IMR-90 (cell line): ENCODE results near the gene TAS2R38. TPM values are rescaled to one million over a fixed set of nuclear protein-coding genes. Genes with fewer than 3 reads are reported as not detected.

ENCODE experiments used
- ATAC-seq: fragments of 200-7000 bp; cut with Tn5 transposase; 2 replicates; pipeline ENCODE4 v1.9.1; 2020; ENCODE audit warnings: low read depth, mild to moderate bottlenecking, moderate library complexity
- BruUV-seq: library from RNA; stranded (reverse); fragments of 400-500 nt; replicated peaks from 2 replicates; lab custom pipeline; 2021; lab: Mats Ljungman, UMichigan
- CTCF ChIA-PET: fragments of 300-600 bp; formaldehyde crosslinking; extraction: SDS; loops from one replicate; lab custom pipeline; 2021; ENCODE audit warnings: antibody characterized with exemption; lab: Yijun Ruan, JAX
- POLR2A ChIA-PET: fragments of 300-600 bp; sonication (Branson Sonifier 250); formaldehyde crosslinking; loops from one replicate; lab custom pipeline; 2022; ENCODE audit warnings: antibody characterized with exemption; ENCODE audit not compliant: unreplicated experiment; lab: Charles Lee
- DNase-seq: peaks from one replicate; pipeline ENCODE4 v3.0.0; 2013
- H2AFZ ChIP-seq: replicated peaks from 2 replicates; pipeline ENCODE3; 2013; ENCODE audit warnings: low read length, mild to moderate bottlenecking; ENCODE audit not compliant: poor library complexity
- H2AK5ac ChIP-seq: 2 replicates; pipeline ENCODE4 v1.6.1; 2013; ENCODE audit warnings: low read depth, low read length, inconsistent platforms
- H2AK9ac ChIP-seq: replicated peaks from 2 replicates; pipeline ENCODE3; 2013; ENCODE audit warnings: mild to moderate bottlenecking, low read depth, low read length, moderate library complexity; ENCODE audit not compliant: poor library complexity
- H2BK120ac ChIP-seq: 2 replicates; pipeline ENCODE4 v1.6.1; 2013; ENCODE audit warnings: low read depth, low read length, inconsistent platforms
- H2BK15ac ChIP-seq: 3 replicates; pipeline ENCODE4 v1.6.1; 2013; ENCODE audit warnings: low read depth, low read length, inconsistent platforms
- H2BK20ac ChIP-seq: 2 replicates; pipeline ENCODE4 v1.6.1; 2013; ENCODE audit warnings: low read depth, mild to moderate bottlenecking, inconsistent platforms, low read length, moderate library complexity
- H2BK5ac ChIP-seq: 2 replicates; pipeline ENCODE4 v1.6.1; 2013; ENCODE audit warnings: mild to moderate bottlenecking, low read depth, low read length, inconsistent platforms; ENCODE audit not compliant: poor library complexity, severe bottlenecking
- H3K14ac ChIP-seq: replicated peaks from 2 replicates; pipeline ENCODE4 v1.6.1; 2013; ENCODE audit warnings: low read depth, low read length, inconsistent platforms
- H3K18ac ChIP-seq: 2 replicates; pipeline ENCODE4 v1.6.1; 2013; ENCODE audit warnings: low read depth, low read length, control low read depth
- H3K23ac ChIP-seq: 2 replicates; pipeline ENCODE4 v1.6.1; 2013; ENCODE audit warnings: low read depth, low read length, inconsistent platforms
- H3K27ac ChIP-seq: 2 replicates; pipeline ENCODE4 v1.5.1; 2013; ENCODE audit warnings: mild to moderate bottlenecking, control low read depth, low read length; ENCODE audit not compliant: insufficient read depth
- H3K27me3 ChIP-seq: 2 replicates; pipeline ENCODE4 v1.6.1; 2013; ENCODE audit warnings: low read length; ENCODE audit not compliant: control insufficient read depth, insufficient read depth
- H3K36me3 ChIP-seq: 2 replicates; pipeline ENCODE4 v1.6.1; 2013; ENCODE audit warnings: low read length, mixed read lengths; ENCODE audit not compliant: control insufficient read depth, insufficient read depth
- H3K4ac ChIP-seq: 2 replicates; pipeline ENCODE4 v1.6.1; 2013; ENCODE audit warnings: low read depth, low read length, inconsistent platforms
- H3K4me1 ChIP-seq: 2 replicates; pipeline ENCODE4 v1.6.1; 2013; ENCODE audit warnings: low read length, mixed read lengths; ENCODE audit not compliant: control insufficient read depth, insufficient read depth
- H3K4me2 ChIP-seq: 2 replicates; pipeline ENCODE4 v1.6.1; 2013; ENCODE audit warnings: low read depth, mild to moderate bottlenecking, control low read depth, low read length, moderate library complexity
- H3K4me3 ChIP-seq: 2 replicates; pipeline ENCODE4 v1.5.1; 2013; ENCODE audit warnings: low read depth, mild to moderate bottlenecking, control low read depth, low read length, moderate library complexity; ENCODE audit not compliant: insufficient read depth
- H3K56ac ChIP-seq: 2 replicates; pipeline ENCODE4 v1.6.1; 2013; ENCODE audit warnings: low read length, inconsistent platforms; ENCODE audit not compliant: insufficient read depth; ENCODE audit errors: extremely low read depth
- H3K79me1 ChIP-seq, 2 experiments: 2 replicates each; pipeline ENCODE4 v1.6.1; 2013; ENCODE audit warnings: low read length in 2 of 2, inconsistent platforms in 1 of 2, low read depth in 1 of 2
- H3K9ac ChIP-seq: 2 replicates; pipeline ENCODE4 v1.6.1; 2013; ENCODE audit warnings: low read depth, low read length, control low read depth
- H3K9me1 ChIP-seq: 2 replicates; pipeline ENCODE4 v1.6.1; 2013; ENCODE audit warnings: low read length, inconsistent platforms; ENCODE audit not compliant: insufficient read depth
- H3K9me3 ChIP-seq: 2 replicates; pipeline ENCODE4 v1.6.1; 2013; ENCODE audit warnings: low read length; ENCODE audit not compliant: control insufficient read depth, insufficient read depth
- H4K20me1 ChIP-seq: 2 replicates; pipeline ENCODE4 v1.6.1; 2013; ENCODE audit warnings: low read length, inconsistent platforms; ENCODE audit not compliant: insufficient read depth
- H4K5ac ChIP-seq: 2 replicates; pipeline ENCODE4 v1.6.1; 2013; ENCODE audit warnings: mild to moderate bottlenecking, low read depth, low read length, control low read depth
- H4K8ac ChIP-seq, 2 experiments: 2 replicates each; pipeline ENCODE4 v1.6.1; 2013; ENCODE audit warnings: low read depth in 2 of 2, low read length in 2 of 2, control low read depth in 1 of 2, inconsistent platforms in 1 of 2
- H4K91ac ChIP-seq: 2 replicates; pipeline ENCODE4 v1.6.1; 2013; ENCODE audit warnings: low read depth, low read length, inconsistent platforms; ENCODE audit not compliant: insufficient read depth
- MAZ ChIP-seq: IDR thresholded peaks from 2 replicates; pipeline ENCODE4 v1.6.1; 2012; ENCODE audit warnings: low read depth, mild to moderate bottlenecking, low read length, improper control_type of control experiment, moderate library complexity, borderline replicate concordance
- WGBS, 2 experiments: methylation state at CpG; one replicate each; pipeline versions ENCODE4 v1.1.5 to v1.1.7; 2013; ENCODE audit warnings: missing lambda C conversion rate in 2 of 2; ENCODE audit not compliant: insufficient read length in 1 of 2; ENCODE audit errors: extremely low coverage in 2 of 2; 5-methylcytosine and 5-hydroxymethylcytosine counted together
- dilution Hi-C: fragments of 300-500 bp; cut with HindIII; formaldehyde crosslinking; loops from one replicate; pipeline ENCODE4 v1.14.3; 2018; ENCODE audit warnings: low sequenced_read_pairs; ENCODE audit not compliant: unreplicated experiment
- in situ Hi-C: fragments of 300-500 bp; cut with MboI; formaldehyde crosslinking; loops from 3 replicates; pipeline ENCODE4 v1.14.3; 2019; ENCODE audit warnings: low sequenced_read_pairs, inconsistent platforms, mixed read lengths
- intact Hi-C: fragments of 100-400 bp; cut with micrococcal nuclease; formaldehyde crosslinking; loops from 2 replicates; pipeline ENCODE4 v1.10.0; 2022
- polyA plus RNA-seq, 3 experiments: library from polyadenylated mRNA; depleted of rRNA; stranded (reverse); fragments of >200 nt; gene quantifications; 2 replicates each; pipeline ENCODE4 v1.2.3, GENCODE V29; 2012; ENCODE audit warnings: low replicate concordance in 1 of 3
- total RNA-seq: library from RNA; depleted of rRNA; stranded (reverse); fragments of >200 nt; gene quantifications from 2 replicates; pipeline ENCODE4 v1.2.3, GENCODE V29; 2012

Gene TAS2R38
- total and polyA plus RNA-seq, 2 of the 4 experiments (the other 2 are of a cell fraction): not detected

GRCh38 chr7:141992156-141992555, 18.6 kb upstream of the TAS2R38 start:
- Histone ChIP-seq H3K4me1 (no peaks in the 10 kb centered on the region), H3K4ac (no peak overlapping the region), H3K9ac (no peak overlapping the region), H3K4me3 (no peak overlapping the region), H3K27ac (no peak overlapping the region), H3K23ac (no peak overlapping the region), H3K18ac (no peak overlapping the region), H4K5ac (no peak overlapping the region), H3K36me3 (no peaks in the 10 kb centered on the region), H4K91ac (no peak overlapping the region), H4K8ac (no peak overlapping the region), H2AK5ac (no peak overlapping the region), H3K56ac (no peak overlapping the region), H2BK20ac (no peak overlapping the region), H3K79me1 (no peaks in the 10 kb centered on the region), H3K9me1 (no peaks in the 10 kb centered on the region), H2BK5ac (no peak overlapping the region), H3K27me3 (no peaks in the 10 kb centered on the region), H3K4me2 (no peak overlapping the region), H3K14ac (no peak overlapping the region), H2AFZ (no peak overlapping the region), H2BK15ac (no peak overlapping the region), H2AK9ac (no peak overlapping the region), H2BK120ac (no peak overlapping the region), H3K9me3 (peaks cover 26% of the 10 kb centered on the region), H4K20me1 (no peaks in the 10 kb centered on the region)
- WGBS, 2 experiments: no CpG with 5 or more reads among the region's 2 CpGs
- DNase-seq (no peak), ATAC-seq (no peak)
- ChIA-PET POLR2A (no interaction called here), CTCF (no interaction called here)
- no peak for TF ChIP-seq MAZ
- dilution Hi-C loops: no loop called here
- no TSS peak for BruUV-seq
- intact Hi-C loops: no loop called here
- in situ Hi-C loops: no loop called here
